Dermis blood vessel endothelial cell (primary cell): ENCODE results near the gene CPNE5. TPM values are rescaled to one million over a fixed set of nuclear protein-coding genes. Genes with fewer than 3 reads are reported as not detected.
"Not testable (repeated sequence)": the region's sequence is repeated elsewhere in the genome, so short reads cannot be mapped to it uniquely, and the experiment has no call there.

Experiments
- DNase-seq: peaks from one replicate; pipeline ENCODE4 v3.0.0; 2010
- total RNA-seq: library from RNA; depleted of rRNA; stranded (reverse); fragments of >200 nt; gene quantifications from 2 replicates; pipeline ENCODE4 v1.2.3, GENCODE V29; 2014

CPNE5 gene
- total RNA-seq, 1 donor from 2014 or later, result 14.0 TPM

DNA sequence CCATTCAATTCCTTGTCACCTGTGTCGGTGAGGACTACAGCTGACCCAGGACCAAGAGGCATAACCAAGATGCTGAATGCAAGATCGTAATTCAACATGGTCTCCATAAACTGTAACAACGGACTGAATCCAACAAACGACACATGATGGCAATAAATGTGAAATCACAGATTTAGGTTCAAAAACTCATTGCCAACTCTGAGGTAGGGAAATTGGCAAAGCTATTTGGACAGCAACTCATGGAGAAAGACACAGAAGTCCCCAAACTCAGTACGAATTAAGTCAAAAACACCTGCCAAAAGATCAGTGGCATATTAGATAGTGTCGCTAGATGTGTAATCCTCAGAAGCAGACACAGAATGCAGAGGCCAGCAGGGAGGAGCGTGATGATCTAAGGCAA is 25.0 kb downstream of the CPNE5 start:
- DNase-seq, result no peak

DNA sequence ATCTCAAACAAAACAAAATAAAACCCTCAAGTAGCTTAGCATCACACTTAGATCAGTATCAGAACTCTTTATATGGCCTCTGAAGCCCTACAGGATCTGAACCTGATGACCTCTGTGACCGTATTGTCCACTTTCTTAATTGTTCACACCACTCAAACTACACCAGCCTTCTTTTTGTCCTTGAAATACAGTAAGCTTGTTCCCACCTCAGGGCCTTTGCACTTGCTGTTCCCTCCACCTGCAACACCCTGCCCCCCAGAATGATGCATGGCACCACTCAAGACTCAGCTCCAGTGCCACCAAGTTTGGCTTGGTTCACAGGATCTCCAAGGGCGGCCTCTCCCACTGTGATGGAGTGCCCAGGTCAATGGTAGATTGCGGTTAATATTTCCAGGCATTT is 25.7 kb downstream of the CPNE5 start:
- DNase-seq, result no peak

DNA sequence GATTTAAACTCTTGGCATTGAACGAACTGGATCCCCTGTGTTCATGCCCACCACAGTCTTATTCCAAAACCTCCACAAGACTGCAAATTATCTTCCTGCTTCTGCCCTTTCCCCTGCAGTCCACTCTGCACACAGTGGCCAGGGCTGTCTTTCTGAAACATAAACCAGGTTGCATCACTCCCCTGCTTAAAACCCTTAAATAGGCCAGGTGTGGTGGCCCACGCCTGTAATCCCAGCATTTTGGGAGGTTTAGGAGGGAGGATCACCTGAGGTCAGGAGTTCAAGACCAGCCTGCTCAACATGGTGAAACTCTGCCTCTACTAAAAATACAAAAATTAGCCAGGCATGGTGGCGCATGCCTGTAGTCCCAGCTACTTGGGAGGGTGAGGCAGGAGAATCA is 26.2 kb downstream of the CPNE5 start:
- DNase-seq, result not testable (repeated sequence)

DNA sequence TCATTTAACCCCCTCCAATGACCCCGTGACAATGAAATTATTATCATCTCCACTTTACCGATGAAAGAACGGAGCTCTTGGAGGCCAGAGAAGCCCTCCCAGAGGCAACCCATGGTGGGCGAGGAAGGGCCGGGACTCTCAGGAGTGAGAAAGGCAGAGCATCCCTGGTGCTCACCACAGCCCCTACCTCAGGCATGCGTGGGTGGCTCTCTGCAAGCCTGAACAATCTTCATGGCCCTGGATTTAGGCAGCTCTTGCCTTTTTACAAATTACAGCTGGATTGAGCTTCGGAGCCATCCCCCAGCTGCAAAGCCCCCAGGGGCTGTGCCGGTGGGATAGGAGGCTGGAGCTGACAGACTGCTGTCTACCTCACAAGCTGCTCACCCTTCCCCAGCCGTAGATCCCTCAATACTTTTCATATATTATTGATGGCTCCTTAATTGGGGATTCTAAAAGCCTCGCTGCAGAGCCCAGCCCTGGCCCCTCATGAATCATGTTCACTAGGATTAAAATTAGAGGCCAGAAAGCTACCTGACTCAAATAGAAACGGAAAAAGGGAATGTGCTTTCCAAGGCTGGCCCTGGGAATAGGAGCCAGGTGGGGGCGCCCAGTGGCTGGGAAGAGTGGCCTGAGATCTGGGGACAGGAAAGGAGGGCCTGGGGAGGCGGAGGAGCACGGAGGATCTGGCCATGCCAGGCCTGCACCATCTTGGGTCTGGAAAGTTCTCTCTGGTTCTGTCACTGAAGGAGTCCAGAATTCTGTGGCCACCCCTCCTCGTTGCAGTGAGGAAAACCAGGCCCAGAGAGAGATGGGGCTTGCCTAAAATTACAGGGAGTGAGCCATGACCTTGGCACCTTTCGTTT is 29.1 kb downstream of the CPNE5 start:
- DNase-seq, result peak; percentile 34

GRCh38 chr6:36809156-36809555 is 30.1 kb downstream of the CPNE5 start:
- DNase-seq, result no peak

DNA sequence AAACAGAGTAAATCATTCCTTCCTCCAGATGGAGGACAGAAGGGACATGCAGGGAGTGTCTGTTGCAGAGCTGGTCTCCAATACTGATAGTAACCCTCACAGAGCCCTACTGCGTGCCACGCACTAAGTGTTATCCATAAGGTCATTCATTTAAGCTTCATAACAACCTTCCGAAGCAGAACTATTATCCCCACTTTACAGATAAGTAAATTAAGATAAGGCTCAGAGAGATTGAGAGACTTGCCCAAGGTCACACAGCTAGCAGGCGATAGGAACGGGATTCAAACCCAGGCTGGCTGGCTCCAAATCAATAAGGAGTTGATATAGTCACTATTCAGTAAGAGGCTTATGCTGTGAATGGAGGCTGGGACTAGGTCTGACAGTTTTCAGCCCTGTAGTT is 30.6 kb downstream of the CPNE5 start:
- DNase-seq, result no peak

DNA sequence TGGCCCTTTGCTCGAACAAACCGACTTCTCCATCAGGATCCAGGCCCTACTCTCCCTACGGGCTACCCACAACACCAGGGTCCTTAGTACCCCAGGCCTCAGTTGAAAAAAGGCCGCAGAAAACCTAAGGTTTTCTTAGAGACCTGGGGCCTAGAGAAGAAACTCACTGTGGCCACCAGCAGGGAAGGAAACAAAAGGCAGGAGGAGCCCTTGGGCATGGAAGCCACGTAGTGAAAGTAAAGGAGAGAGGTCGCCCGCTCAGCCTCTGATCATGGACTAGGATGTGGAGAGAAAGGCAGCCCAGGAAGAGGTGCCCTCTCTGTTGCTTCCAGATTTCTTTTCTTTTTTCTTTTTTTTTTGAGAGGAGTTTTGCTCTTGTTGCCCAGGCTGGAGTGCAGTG is 31.5 kb downstream of the CPNE5 start:
- DNase-seq, result no peak

DNA sequence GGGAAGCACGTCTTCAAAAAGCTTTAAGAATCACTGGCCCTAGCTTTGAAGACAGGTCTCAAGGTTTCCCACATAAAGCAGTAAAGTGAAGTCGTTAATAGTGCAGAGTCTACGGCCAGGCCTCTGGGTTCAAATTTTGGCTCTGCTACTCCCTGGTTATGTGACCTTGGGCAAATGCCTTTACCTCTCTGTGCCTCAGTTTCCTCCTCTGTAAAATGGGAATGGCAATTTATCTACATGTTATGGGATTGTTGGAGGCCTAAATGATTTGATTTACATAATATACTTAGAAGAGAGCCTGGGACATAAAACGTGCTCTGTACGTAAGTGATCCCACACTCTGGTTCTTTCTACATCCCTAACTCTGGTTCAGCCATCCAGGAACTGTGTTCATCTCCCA is 32.1 kb downstream of the CPNE5 start:
- DNase-seq, result no peak

DNA sequence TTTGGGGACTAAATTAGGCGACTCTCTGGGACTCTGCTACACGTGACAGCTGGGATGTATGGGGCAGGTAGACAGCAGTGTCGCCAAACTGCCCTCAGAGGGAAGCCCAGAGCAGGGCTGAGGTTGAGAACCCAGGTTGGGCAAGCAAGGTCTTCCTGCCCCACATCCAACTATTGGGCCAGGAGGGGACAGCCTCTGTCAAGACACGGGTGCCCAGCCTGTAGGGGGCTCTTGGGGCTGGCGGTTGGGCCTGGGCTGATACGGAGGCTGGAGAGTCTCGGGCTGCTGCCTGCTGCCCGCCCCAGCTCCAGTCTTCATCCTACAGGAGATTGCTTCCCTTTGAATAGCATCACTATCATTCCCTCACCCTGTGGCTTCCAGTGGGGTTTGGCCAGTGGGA is 33.3 kb downstream of the CPNE5 start:
- DNase-seq, result no peak

DNA sequence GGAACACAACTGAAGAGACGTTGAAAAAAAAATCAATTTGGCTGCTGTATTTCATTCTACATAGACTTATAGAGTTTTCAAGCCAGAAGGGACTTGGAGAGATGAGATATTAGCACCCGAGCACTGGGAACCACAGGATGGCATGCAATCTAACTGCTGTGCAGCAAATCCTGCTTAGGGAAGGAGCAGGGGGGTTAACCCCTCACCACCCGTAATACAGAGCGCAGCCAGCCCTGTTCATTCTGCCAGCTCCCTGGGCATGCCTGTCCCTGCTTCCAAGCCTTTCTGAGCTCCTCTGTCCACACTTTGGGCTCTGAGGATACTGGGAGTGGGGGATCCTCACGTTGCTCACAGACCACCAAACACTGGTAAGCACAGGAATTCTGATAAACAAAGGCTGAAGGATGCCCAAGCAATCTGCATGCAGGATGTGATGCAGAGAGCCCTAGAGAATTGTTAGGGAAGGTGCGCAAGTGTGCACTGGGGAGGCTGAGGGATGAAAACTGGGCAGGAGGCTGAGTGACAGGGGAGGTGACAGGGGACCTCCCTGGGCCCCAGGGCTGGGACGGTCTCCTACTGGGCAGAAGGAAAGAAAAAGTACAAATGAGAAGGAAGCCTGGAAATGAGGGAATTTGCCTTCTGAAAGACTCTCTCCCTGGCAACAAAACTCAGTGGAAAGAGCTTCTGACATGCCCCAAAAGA is 34.0 kb downstream of the CPNE5 start:
- DNase-seq, result no peak

- peak; percentile 42 for DNase-seq
These were observed 34.7 kb downstream of the CPNE5 start for GRCh38 chr6:36804563-36804962.

GRCh38 chr6:36803908-36804307 is 35.3 kb downstream of the CPNE5 start:
- DNase-seq, result no peak

DNA sequence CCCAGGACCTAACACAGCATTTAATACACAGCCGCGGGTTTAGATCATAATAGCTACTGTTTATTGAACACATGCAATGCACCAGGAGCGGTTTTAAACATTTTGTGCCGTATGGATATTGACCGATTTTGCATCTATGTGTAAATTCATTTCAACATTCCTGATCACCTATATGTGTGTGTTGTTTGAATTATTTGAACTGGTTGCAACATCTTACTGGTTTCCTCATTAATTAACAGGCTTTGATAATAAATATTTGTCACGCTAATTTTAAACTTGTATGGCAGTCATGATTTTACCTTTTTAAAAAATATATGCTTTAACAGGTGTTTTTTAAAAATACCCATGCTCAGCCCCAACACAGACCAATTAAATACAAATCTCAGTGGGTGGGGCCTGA is 35.8 kb downstream of the CPNE5 start:
- no peak for DNase-seq

GRCh38 chr6:36800223-36801076 is 38.8 kb downstream of the CPNE5 start:
- DNase-seq, result no peak

DNA sequence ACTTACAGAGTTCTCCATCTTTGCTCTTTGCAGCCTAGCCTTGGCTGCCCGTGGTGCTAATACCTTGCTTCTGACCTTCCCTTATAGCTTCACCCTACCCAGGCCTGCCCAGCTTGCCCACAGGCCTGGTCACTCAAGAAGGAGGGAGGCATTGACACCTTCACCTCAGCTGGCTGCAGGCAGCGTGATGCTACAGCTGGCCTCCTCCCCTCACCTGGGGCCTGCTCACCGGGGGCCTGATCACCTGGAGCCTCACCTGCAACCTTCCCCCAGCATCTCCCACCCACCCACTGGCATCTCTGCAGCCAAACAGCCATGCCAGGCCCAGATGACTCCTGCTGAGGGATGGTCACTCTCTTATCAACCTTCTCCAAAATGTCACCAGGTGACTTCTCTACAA is 40.4 kb downstream of the CPNE5 start:
- no peak for DNase-seq

DNA sequence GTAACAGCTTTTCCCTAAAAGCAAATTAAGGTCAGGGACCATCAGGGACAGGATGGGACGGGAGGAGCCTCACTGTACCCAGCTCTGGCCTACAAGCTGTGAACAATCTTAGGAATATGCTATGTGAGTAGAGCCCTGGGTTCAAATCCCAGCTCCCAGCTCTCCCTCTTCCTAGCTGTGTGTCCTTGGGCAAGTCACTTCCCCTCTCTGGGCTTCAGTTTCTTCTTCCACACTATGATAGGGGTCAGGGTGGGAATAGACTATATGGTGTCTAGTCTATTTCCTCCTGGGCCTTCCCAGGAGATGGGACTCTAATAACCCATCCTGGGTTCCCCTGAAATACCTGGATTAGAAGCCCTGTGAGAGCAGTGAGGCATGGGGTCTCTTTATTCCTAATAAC is 41.6 kb downstream of the CPNE5 start:
- no peak for DNase-seq

DNA sequence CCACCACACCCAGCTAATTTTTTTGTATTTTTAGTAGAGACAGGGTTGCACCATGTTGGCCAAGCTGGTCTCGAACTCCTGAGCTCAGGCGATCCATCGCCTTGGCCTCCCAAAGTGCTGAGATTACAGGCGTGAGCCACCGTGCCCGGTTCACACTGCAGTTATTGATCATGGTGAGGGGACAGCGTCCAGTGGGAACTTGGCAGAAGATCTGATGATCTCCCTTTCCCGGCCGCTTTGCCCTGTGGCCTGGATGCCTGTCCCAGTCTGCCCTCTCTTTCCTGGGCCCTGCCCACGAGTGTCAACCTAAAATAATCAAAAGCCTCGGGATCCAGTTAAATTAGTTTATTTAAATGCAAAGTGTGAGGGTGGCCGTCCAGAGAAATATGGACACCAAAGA is 42.2 kb downstream of the CPNE5 start:
- no peak for DNase-seq

DNA sequence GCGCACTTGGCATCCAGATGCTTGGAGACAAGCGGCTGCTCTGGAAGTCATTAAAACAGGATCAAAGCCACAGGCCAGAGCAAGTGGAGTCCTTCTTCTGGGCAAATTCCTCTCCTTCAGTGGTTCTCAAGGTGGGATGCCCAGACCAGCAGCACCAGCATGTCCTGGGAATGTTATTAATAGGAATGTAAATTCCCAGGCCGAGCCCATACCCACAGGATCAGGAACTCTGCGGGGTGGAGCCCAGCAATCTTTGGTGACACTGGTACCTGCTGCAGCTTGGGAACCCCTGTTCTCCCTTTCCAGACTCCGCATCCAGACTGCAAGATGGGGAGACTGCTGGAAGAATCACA is 44.6 kb downstream of the CPNE5 start:
- no peak for DNase-seq

DNA sequence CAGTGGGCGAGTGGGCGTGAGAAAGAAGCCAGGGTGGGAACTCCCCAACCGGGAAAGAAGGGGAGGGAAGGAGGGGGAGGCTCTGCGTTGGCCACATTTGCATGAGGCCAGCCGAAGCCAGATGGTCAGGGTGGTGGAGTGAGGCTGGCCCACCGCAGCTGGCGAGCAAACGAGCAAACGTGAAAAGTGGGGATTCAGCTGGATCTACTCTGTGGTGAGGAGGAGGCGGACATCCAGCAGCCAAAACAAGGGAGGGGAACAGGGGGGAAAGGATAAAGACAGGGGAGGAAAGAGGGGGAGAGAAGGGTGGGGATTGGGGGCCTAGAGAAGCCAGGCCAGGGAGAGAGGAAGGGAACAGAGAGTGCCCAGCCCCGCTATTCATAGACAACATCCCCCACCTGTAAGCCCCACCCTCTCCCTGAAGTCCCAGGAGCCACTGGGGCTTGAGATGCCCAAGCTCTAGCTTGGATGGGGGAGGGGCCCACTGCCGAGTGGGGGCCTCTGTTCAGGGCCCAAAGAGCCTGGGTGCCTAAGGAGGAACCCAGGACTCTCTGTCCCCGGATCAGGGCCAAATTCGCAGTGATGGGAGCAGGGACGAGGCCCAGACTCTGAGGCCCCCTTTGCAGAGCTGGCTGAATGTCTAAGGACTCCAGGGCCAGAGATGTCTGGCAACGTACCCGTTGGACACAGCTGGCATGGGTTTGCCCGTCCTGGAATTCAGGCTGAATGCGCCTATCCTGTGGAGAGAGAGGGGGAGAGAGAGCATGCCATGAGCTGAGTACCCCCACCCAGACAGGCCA is 45.1 kb downstream of the CPNE5 start:
- no peak for DNase-seq

GRCh38 chr6:36793296-36793912 is 45.8 kb downstream of the CPNE5 start:
- no peak for DNase-seq

DNA sequence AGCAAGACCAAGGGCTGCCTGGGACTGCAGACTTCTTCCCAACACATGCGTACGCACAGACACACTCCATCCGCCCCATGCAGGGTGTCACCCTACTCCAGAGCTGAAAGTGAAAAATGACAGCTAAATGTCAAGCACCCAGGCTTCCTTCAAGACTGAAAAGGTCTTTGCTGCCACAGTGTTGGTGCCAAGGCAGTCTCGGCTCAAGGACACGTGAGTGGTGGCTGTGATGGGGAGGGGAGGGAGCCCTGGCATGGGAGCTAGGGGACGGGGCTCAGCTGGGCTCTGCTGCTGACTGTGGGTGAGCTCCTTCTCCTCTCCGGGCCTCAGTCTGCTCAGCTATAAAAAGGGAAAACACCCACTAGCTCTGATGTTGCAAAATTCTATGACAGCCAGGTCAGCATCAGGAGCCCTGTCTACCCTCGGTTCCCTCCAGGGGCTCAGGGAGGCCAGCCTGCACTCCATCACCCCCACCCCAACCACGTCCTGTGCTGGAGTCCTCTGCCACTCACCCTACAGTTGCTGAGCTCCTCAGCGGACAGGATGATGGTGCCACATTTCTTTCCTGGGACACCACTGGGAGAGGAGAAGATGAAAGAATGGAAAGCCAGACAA is 47.6 kb downstream of the CPNE5 start:
- no peak for DNase-seq

- no peak for DNase-seq
These were observed 48.2 kb downstream of the CPNE5 start for GRCh38 chr6:36791085-36791484.
